H9 (cell line): ENCODE data around the gene ERRFI1. TPM values are rescaled to one million over a fixed set of nuclear protein-coding genes. Genes with fewer than 3 reads are reported as not detected.
A peak's percentile ranks its signal among the peaks of the same experiment; 100 is the strongest.

Source experiments
- DNase-seq: peaks from one replicate; pipeline ENCODE4 v3.0.0-alpha.2; 2017
- H2AFZ ChIP-seq: one replicate; pipeline ENCODE4 v1.6.1; 2013; ENCODE audit warnings: mild to moderate bottlenecking, low read length, control low read depth, moderate library complexity
- H2AK5ac ChIP-seq: 2 replicates; pipeline ENCODE4 v1.6.1; 2013; ENCODE audit warnings: low read length, control low read depth, mixed read lengths; ENCODE audit not compliant: insufficient read length
- H2BK120ac ChIP-seq: one replicate; pipeline ENCODE4 v1.6.1; 2013; ENCODE audit warnings: low read depth, mild to moderate bottlenecking, low read length, control low read depth, inconsistent platforms; ENCODE audit not compliant: poor library complexity, severe bottlenecking
- H2BK12ac ChIP-seq: 2 replicates; pipeline ENCODE4 v1.6.1; 2013; ENCODE audit warnings: low read length, control low read depth, mixed read lengths, low read depth; ENCODE audit not compliant: insufficient read length
- H2BK15ac ChIP-seq: 2 replicates; pipeline ENCODE4 v1.6.1; 2013; ENCODE audit warnings: low read depth, low read length, control low read depth
- H2BK20ac ChIP-seq: one replicate; pipeline ENCODE4 v1.6.1; 2013; ENCODE audit warnings: low read depth, mild to moderate bottlenecking, low read length, control low read depth, inconsistent platforms; ENCODE audit not compliant: poor library complexity, severe bottlenecking
- H2BK5ac ChIP-seq: 2 replicates; pipeline ENCODE4 v1.6.1; 2013; ENCODE audit warnings: low read length, control low read depth, mixed read lengths; ENCODE audit not compliant: insufficient read length
- H3K14ac ChIP-seq: 2 replicates; pipeline ENCODE4 v1.6.1; 2013; ENCODE audit warnings: low read length, control low read depth; ENCODE audit not compliant: insufficient read depth
- H3K18ac ChIP-seq: 2 replicates; pipeline ENCODE4 v1.6.1; 2013; ENCODE audit warnings: low read depth, mild to moderate bottlenecking, mixed read lengths, low read length, control low read depth; ENCODE audit not compliant: insufficient read length
- H3K23ac ChIP-seq: 2 replicates; pipeline ENCODE4 v1.6.1; 2013; ENCODE audit warnings: low read length, control low read depth, mixed read lengths, low read depth; ENCODE audit not compliant: insufficient read length
- H3K23me2 ChIP-seq: 2 replicates; pipeline ENCODE4 v1.6.1; 2013; ENCODE audit warnings: low read depth, mild to moderate bottlenecking, mixed read lengths, low read length, control low read depth; ENCODE audit not compliant: insufficient read length, poor library complexity, severe bottlenecking
- H3K27ac ChIP-seq: 2 replicates; pipeline ENCODE4 v1.5.1; 2013; ENCODE audit warnings: low read length, control low read depth, mixed read lengths, low read depth; ENCODE audit not compliant: insufficient read length
- H3K27me3 ChIP-seq: 2 replicates; pipeline ENCODE4 v1.6.1; 2013; ENCODE audit warnings: low read length, control low read depth, inconsistent platforms; ENCODE audit not compliant: insufficient read depth
- H3K4ac ChIP-seq: 2 replicates; pipeline ENCODE4 v1.6.1; 2013; ENCODE audit warnings: low read depth, mild to moderate bottlenecking, control low read depth, inconsistent platforms, low read length, moderate library complexity
- H3K4me1 ChIP-seq: 2 replicates; pipeline ENCODE4 v1.6.1; 2013; ENCODE audit warnings: low read length, control low read depth, inconsistent platforms; ENCODE audit not compliant: insufficient read depth
- H3K4me2 ChIP-seq: 2 replicates; pipeline ENCODE4 v1.6.1; 2013; ENCODE audit warnings: low read length, control low read depth, mixed read lengths; ENCODE audit not compliant: insufficient read length, insufficient read depth
- H3K56ac ChIP-seq: 2 replicates; pipeline ENCODE4 v1.6.1; 2013; ENCODE audit warnings: low read depth, mild to moderate bottlenecking, mixed read lengths, low read length, control low read depth; ENCODE audit not compliant: insufficient read length
- H3K79me1 ChIP-seq: 2 replicates; pipeline ENCODE4 v1.6.1; 2013; ENCODE audit warnings: low read depth, mild to moderate bottlenecking, moderate library complexity, low read length, control low read depth, inconsistent platforms; ENCODE audit not compliant: insufficient read depth, poor library complexity, severe bottlenecking
- H3K79me2 ChIP-seq: 2 replicates; pipeline ENCODE4 v1.6.1; 2013; ENCODE audit warnings: low read length, control low read depth, inconsistent platforms; ENCODE audit not compliant: insufficient read depth
- H3K9ac ChIP-seq: 2 replicates; pipeline ENCODE4 v1.6.1; 2013; ENCODE audit warnings: low read length, control low read depth, mixed read lengths; ENCODE audit not compliant: insufficient read length; ENCODE audit errors: extremely low read depth
- H3K9me3 ChIP-seq: one replicate; pipeline ENCODE4 v1.6.1; 2013; ENCODE audit warnings: low read depth, low read length, inconsistent platforms; ENCODE audit not compliant: control insufficient read depth
- H3T11ph ChIP-seq: one replicate; pipeline ENCODE4 v1.6.1; 2013; ENCODE audit warnings: mild to moderate bottlenecking, low read length, control low read depth, inconsistent platforms
- H4K20me1 ChIP-seq: one replicate; pipeline ENCODE4 v1.6.1; 2013; ENCODE audit not compliant: control insufficient read depth, insufficient read length, insufficient read depth
- H4K5ac ChIP-seq: 2 replicates; pipeline ENCODE4 v1.6.1; 2013; ENCODE audit warnings: low read depth, mild to moderate bottlenecking, mixed read lengths, low read length, control low read depth; ENCODE audit not compliant: insufficient read length
- H4K8ac ChIP-seq: replicated peaks from 2 replicates; pipeline ENCODE4 v1.6.1; 2013; ENCODE audit warnings: low read length, control low read depth, mixed read lengths, low read depth; ENCODE audit not compliant: insufficient read length
- H4K91ac ChIP-seq: 2 replicates; pipeline ENCODE4 v1.6.1; 2013; ENCODE audit warnings: low read depth, mild to moderate bottlenecking, moderate library complexity, mixed read lengths, low read length, control low read depth; ENCODE audit not compliant: insufficient read length
- H3K27ac Mint-ChIP-seq, 3 experiments: 2 replicates in 2 of 3; 3 replicates in 1 of 3; pipeline ENCODE4 v1.8.0; 2020 to 2021; ENCODE audit warnings: mixed read lengths in 3 of 3, mild to moderate bottlenecking in 1 of 3, moderate library complexity in 1 of 3
- H3K27me3 Mint-ChIP-seq: 2 replicates; pipeline ENCODE4 v1.8.0; 2021; ENCODE audit warnings: low read depth, mild to moderate bottlenecking, moderate library complexity, mixed read lengths
- H3K36me3 Mint-ChIP-seq, 3 experiments: 2 replicates in 2 of 3; 3 replicates in 1 of 3; pipeline ENCODE4 v1.8.0; 2020 to 2021; ENCODE audit warnings: low read depth in 3 of 3, mixed read lengths in 3 of 3; ENCODE audit not compliant: insufficient read depth in 1 of 3
- H3K4me1 Mint-ChIP-seq, 2 experiments: 2 replicates each; pipeline ENCODE4 v1.8.0; 2020; ENCODE audit warnings: mixed read lengths in 2 of 2
- H3K4me3 Mint-ChIP-seq, 2 experiments: 2 replicates in 1 of 2; 3 replicates in 1 of 2; pipeline ENCODE4 v1.8.0; 2020 to 2021; ENCODE audit warnings: mild to moderate bottlenecking in 2 of 2, mixed read lengths in 2 of 2, moderate library complexity in 1 of 2
- H3K9me3 Mint-ChIP-seq, 2 experiments: 2 replicates in 1 of 2; 3 replicates in 1 of 2; pipeline ENCODE4 v1.8.0; 2020; ENCODE audit warnings: mild to moderate bottlenecking in 2 of 2, mixed read lengths in 2 of 2, moderate library complexity in 1 of 2
- CTCF ChIP-seq: fragments of 200-600 bp; sonication (generic); conservative IDR thresholded peaks from 3 replicates; pipeline ENCODE4 v1.8.0; 2021; ENCODE audit warnings: antibody characterized with exemption, mild to moderate bottlenecking
- total RNA-seq: library from RNA; stranded (reverse); gene quantifications from 2 replicates; pipeline ENCODE4 v1.2.1, GENCODE V29; 2021

The ERRFI1 gene
- total RNA-seq, 1 experiment from 2014 or later: 20.8 TPM

- Histone ChIP-seq H2BK5ac (no peak overlapping the region), H3T11ph (no peak overlapping the region), H2AFZ (no peak overlapping the region), H3K4me2 (no peak overlapping the region), H2AK5ac (no peak overlapping the region), H4K8ac (no peak overlapping the region), H3K79me1 (peaks cover 2% of the 10 kb centered on the region), H3K27ac (no peak overlapping the region), H3K14ac (no peak overlapping the region), H3K9me3 (no peaks in the 10 kb centered on the region), H2BK12ac (no peak overlapping the region), H3K56ac (no peak overlapping the region), H3K27me3 (no peaks in the 10 kb centered on the region), H4K91ac (no peak overlapping the region), H2BK120ac (no peak overlapping the region), H3K4ac (no peak overlapping the region), H3K18ac (no peak overlapping the region), H4K20me1 (no peaks in the 10 kb centered on the region), H2BK20ac (no peak overlapping the region), H3K9ac (no peak overlapping the region), H4K5ac (no peak overlapping the region), H3K79me2 (peaks cover 63% of the 10 kb centered on the region; the same call in 1 of the 2 replicates), H2BK15ac (no peak overlapping the region), H3K23ac (no peak overlapping the region), H3K4me1 (peaks cover 9% of the 10 kb centered on the region; the same call in 1 of the 2 replicates), H3K23me2 (peaks cover 1% of the 10 kb centered on the region)
- DNase-seq: no peak
- Mint-ChIP-seq H3K4me1 (peaks cover 77 to 95% of the 10 kb centered on the region in 2 experiments), H3K36me3 (peaks cover 0 to under 1% (median 0%) of the 10 kb centered on the region in 3 experiments; a peak in 2 of 7 replicates), H3K4me3 (no peak overlapping the region; a peak in 1 of 5 replicates), H3K9me3 (no peaks in the 10 kb centered on the region), H3K27me3 (no peaks in the 10 kb centered on the region), H3K27ac (peak overlapping the region in 1 of 3 experiments; percentile 70; a peak in 5 of 7 replicates)
- TF ChIP-seq CTCF: no peak
Observed at GRCh38 chr1:8020032-8020431, 6.1 kb downstream of the ERRFI1 start.
